Natural killer cell (primary cell): ENCODE data around the gene DGKQ. TPM values are rescaled to one million over a fixed set of nuclear protein-coding genes. Genes with fewer than 3 reads are reported as not detected.
"Not testable (repeated sequence)": the region's sequence is repeated elsewhere in the genome, so short reads cannot be mapped to it uniquely, and the experiment has no call there.

ENCODE experiments used
- ATAC-seq, 3 donors: fragments of 150-1000 bp in 2 of 3; fragments of 200-7000 bp in 1 of 3; cut with Tn5 transposase; 1 replicate in 1 of 3; 2 replicates in 2 of 3; pipeline ENCODE4 v1.10.0; 2021; ENCODE audit warnings: mild to moderate bottlenecking in 2 of 3, moderate library complexity in 2 of 3
- DNase-seq, 2 donors: peaks; one replicate each; pipeline versions ENCODE4 v3.0.0 to v3.0.0-alpha.2; 2013 to 2021; ENCODE audit warnings: mixed read lengths in 1 of 2
- H3K27ac ChIP-seq: one replicate; pipeline ENCODE4 v1.5.1; 2013; ENCODE audit warnings: mild to moderate bottlenecking, low read length
- H3K27me3 ChIP-seq: one replicate; pipeline ENCODE4 v1.6.1; 2013; ENCODE audit warnings: low read length; ENCODE audit not compliant: control insufficient read depth, insufficient read depth
- H3K36me3 ChIP-seq: one replicate; pipeline ENCODE4 v1.6.1; 2013; ENCODE audit warnings: low read length; ENCODE audit not compliant: control insufficient read depth, insufficient read depth
- H3K4me1 ChIP-seq: one replicate; pipeline ENCODE4 v1.6.1; 2013; ENCODE audit warnings: low read length; ENCODE audit not compliant: control insufficient read depth, insufficient read depth
- H3K4me3 ChIP-seq: one replicate; pipeline ENCODE4 v1.5.1; 2013; ENCODE audit warnings: low read length
- H3K9me3 ChIP-seq: one replicate; pipeline ENCODE4 v1.6.1; 2013; ENCODE audit warnings: low read length; ENCODE audit not compliant: control insufficient read depth, insufficient read depth
- H3K27ac Mint-ChIP-seq, 2 donors: one replicate each; pipeline ENCODE4 v1.8.0; 2022; ENCODE audit warnings: mild to moderate bottlenecking in 2 of 2, mixed read lengths in 2 of 2, moderate library complexity in 1 of 2
- H3K27me3 Mint-ChIP-seq, 2 donors: one replicate each; pipeline ENCODE4 v1.8.0; 2022; ENCODE audit warnings: low read depth in 2 of 2, mixed read lengths in 2 of 2
- H3K36me3 Mint-ChIP-seq: one replicate; pipeline ENCODE4 v1.8.0; 2022; ENCODE audit warnings: mixed read lengths
- H3K4me1 Mint-ChIP-seq, 2 donors: one replicate each; pipeline ENCODE4 v1.8.0; 2022; ENCODE audit warnings: mixed read lengths in 2 of 2
- H3K4me3 Mint-ChIP-seq: one replicate; pipeline ENCODE4 v1.8.0; 2022; ENCODE audit warnings: mild to moderate bottlenecking, moderate library complexity, mixed read lengths
- H3K9me3 Mint-ChIP-seq, 2 donors: one replicate each; pipeline ENCODE4 v1.8.0; 2022; ENCODE audit warnings: mixed read lengths in 2 of 2
- WGBS: methylation state at CpG from one replicate; pipeline ENCODE4 v1.1.7; 2013; ENCODE audit warnings: missing lambda C conversion rate; ENCODE audit not compliant: insufficient coverage; 5-methylcytosine and 5-hydroxymethylcytosine counted together
- intact Hi-C: fragments of 100-400 bp; cut with micrococcal nuclease; formaldehyde crosslinking; loops from one replicate; pipeline ENCODE4 v1.14.2; 2022
- total RNA-seq, 4 donors: library from RNA; stranded (reverse); fragments of 120-200 nt in 1 of 4; gene quantifications; one replicate each; pipeline versions ENCODE4 v1.2.3 to v1.2.4, GENCODE V29; 2013 to 2022
- TF ChIP-seq, protein P1 (sequence below): fragments of 200-600 bp; IDR thresholded peaks from one replicate; pipeline ENCODE4 v1.8.0; 2022; ENCODE audit warnings: antibody characterized with exemption

The DGKQ gene
- total RNA-seq, 3 donors from 2014 or later (not counting 1 experiment from before 2014, with no cell fraction given), result 64.2 to 79.5 (median 65.2) TPM

DNA sequence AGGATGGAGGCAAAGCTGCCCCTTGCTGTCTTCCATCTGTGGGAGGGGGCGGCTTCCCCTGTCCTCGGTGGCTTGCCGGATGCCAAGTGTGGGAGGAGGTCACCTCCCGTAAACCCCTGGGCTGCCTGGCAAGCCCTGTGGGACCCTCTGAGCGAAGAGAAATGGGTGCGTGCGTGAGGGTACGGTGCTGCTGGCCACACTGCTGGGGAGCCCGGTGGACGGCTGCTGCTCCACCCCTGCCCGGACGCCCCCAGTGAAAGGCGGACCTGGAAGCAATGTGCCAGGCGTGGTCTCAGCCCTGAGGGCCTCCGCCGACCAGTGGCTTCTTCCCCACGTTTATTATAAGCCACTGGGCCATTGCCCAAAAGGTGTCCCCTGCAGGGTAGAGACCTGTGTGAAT, 8.9 kb upstream of the DGKQ start:
- Mint-ChIP-seq H3K27me3 (no peaks in the 10 kb centered on the region), H3K4me3 (no peak overlapping the region), H3K36me3 (no peaks in the 10 kb centered on the region), H3K4me1 (peaks cover 23 to 25% of the 10 kb centered on the region in 2 donors), H3K9me3 (no peaks in the 10 kb centered on the region), H3K27ac (no peak overlapping the region)
- Histone ChIP-seq H3K27ac (no peak overlapping the region), H3K9me3 (no peaks in the 10 kb centered on the region), H3K27me3 (no peaks in the 10 kb centered on the region), H3K4me3 (no peak overlapping the region), H3K36me3 (no peaks in the 10 kb centered on the region), H3K4me1 (peaks cover 31% of the 10 kb centered on the region)
- 94% methylated on average over 17 of the region's 17 CpGs for WGBS
- DNase-seq (no peak), ATAC-seq (no peak)
- intact Hi-C loops, result no loop called here
- TF ChIP-seq, protein P1, sequence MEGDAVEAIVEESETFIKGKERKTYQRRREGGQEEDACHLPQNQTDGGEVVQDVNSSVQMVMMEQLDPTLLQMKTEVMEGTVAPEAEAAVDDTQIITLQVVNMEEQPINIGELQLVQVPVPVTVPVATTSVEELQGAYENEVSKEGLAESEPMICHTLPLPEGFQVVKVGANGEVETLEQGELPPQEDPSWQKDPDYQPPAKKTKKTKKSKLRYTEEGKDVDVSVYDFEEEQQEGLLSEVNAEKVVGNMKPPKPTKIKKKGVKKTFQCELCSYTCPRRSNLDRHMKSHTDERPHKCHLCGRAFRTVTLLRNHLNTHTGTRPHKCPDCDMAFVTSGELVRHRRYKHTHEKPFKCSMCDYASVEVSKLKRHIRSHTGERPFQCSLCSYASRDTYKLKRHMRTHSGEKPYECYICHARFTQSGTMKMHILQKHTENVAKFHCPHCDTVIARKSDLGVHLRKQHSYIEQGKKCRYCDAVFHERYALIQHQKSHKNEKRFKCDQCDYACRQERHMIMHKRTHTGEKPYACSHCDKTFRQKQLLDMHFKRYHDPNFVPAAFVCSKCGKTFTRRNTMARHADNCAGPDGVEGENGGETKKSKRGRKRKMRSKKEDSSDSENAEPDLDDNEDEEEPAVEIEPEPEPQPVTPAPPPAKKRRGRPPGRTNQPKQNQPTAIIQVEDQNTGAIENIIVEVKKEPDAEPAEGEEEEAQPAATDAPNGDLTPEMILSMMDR, result no peak

DNA sequence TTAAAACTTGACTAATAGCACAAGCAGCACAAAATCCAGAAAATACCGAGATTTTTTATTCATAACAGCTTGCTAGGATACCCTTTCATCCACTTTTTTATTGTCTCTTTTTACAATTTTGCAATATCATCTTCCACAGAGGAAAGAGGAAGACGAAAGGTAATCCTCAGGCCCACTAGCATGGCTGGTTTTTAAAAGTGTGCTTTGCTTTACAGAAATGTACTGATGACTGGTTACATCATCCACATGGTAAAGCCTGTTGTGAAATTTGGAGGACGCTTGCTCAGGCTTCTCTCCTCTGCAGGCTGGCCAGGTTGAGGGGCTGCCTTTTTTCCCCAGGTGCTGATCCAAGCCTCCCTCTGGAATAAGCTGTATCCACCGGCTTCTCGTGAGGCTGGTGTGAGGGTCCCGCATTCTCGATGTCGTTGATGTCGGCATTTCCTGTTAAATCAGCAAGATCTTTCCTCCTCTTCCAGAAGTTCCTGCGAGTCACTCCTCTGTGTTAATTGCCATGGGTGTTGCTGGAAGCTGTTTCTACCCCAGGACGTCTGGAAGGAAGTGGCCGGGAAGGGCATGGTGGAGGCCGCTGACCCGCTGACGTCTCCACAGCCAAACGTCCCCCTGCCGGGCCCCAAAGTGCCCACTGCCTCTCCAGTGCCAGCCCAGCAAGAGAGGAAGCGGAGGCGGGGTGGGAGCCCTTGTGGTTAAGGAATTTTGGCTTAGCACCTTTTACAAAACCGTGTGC, 5.8 kb upstream of the DGKQ start:
- 71% methylated on average over 20 of the region's 20 CpGs for WGBS
- Mint-ChIP-seq H3K4me1 (peaks cover 7 to 12% of the 10 kb centered on the region in 2 donors), H3K9me3 (no peaks in the 10 kb centered on the region), H3K36me3 (no peaks in the 10 kb centered on the region), H3K4me3 (no peak overlapping the region), H3K27me3 (no peaks in the 10 kb centered on the region), H3K27ac (no peak overlapping the region)
- ATAC-seq (peak in 1 of 3 donors; percentile 51), DNase-seq (no peak)
- Histone ChIP-seq H3K27ac (no peak overlapping the region), H3K36me3 (no peaks in the 10 kb centered on the region), H3K27me3 (no peaks in the 10 kb centered on the region), H3K4me1 (peaks cover 11% of the 10 kb centered on the region), H3K9me3 (no peaks in the 10 kb centered on the region), H3K4me3 (no peak overlapping the region)
- intact Hi-C loops, result no loop called here
- TF ChIP-seq, protein P1, result no peak

DNA sequence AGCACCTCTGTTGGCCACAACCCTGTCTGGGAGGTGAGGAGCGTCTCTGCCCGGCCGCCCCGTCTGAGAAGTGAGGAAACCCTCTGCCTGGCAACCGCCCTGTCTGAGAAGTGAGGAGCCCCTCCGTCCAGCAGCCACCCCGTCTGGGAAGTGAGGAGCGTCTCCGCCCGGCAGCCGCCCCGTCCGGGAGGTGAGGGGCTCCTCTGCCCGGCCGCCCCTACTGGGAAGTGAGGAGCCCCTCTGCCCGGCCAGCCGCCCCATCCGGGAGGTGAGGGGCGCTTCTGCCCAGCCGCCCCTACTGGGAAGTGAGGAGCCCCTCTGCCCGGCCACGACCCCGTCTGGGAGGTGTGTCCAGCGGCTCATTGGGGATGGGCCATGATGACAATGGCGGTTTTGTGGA, 2.6 kb upstream of the DGKQ start:
- H3K4me3 Mint-ChIP-seq, H3K27me3 Mint-ChIP-seq, H3K9me3 ChIP-seq, H3K36me3 ChIP-seq, H3K36me3 Mint-ChIP-seq, DNase-seq, intact Hi-C loops, H3K27ac Mint-ChIP-seq, ATAC-seq, H3K9me3 Mint-ChIP-seq, H3K27ac ChIP-seq, H3K4me3 ChIP-seq, H3K27me3 ChIP-seq: not testable (repeated sequence)
- H3K4me1 Mint-ChIP-seq, result peaks cover 6 to 10% of the 10 kb centered on the region in 2 donors
- 96% methylated on average over 14 of the region's 25 CpGs for WGBS
- peaks cover 31% of the 10 kb centered on the region for H3K4me1 ChIP-seq

DNA sequence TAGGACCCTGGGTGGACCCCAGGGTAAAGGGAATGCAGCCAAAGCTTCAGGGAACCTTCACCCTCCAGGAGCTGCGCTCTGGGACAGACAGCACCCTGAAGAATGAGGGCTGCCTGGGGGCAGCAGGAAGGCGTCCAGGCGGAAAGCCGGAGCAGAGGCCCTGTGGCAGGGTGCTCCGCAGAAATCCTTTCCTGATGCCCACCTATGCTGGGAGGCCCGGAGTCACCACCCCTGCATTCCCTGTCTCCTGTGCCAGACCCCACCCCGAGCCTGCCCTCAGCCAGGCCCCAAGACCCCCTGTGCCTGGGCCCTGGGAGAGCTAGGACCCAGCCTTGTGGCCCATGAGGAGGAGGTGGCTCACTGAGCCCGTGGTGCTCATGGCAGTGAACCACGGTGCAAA, 1.3 kb upstream of the DGKQ start:
- Histone ChIP-seq H3K27ac (no peak overlapping the region), H3K4me3 (no peak overlapping the region), H3K27me3 (no peaks in the 10 kb centered on the region), H3K9me3 (no peaks in the 10 kb centered on the region), H3K36me3 (no peaks in the 10 kb centered on the region), H3K4me1 (peaks cover 42% of the 10 kb centered on the region)
- Mint-ChIP-seq H3K27ac (no peak overlapping the region), H3K4me1 (peaks cover 19 to 20% of the 10 kb centered on the region in 2 donors), H3K9me3 (no peaks in the 10 kb centered on the region), H3K36me3 (no peaks in the 10 kb centered on the region), H3K27me3 (no peaks in the 10 kb centered on the region), H3K4me3 (no peak overlapping the region)
- ATAC-seq (no peak), DNase-seq (no peak)
- TF ChIP-seq, protein P1, result no peak
- 94% methylated on average over 9 of the region's 9 CpGs for WGBS
- intact Hi-C loops, result loop anchor here (5.0 kb wide), 1 partner anchor 38 kb away; the partner anchor contains the start of gene FGFRL1
